IPS DF 4.7 (cell line): ENCODE measurements around the gene ZNF688.

Experiments used
- DNase-seq: peaks from one replicate; pipeline ENCODE4 v3.0.0-alpha.2; 2013; ENCODE audit warnings: low spot score; ENCODE audit errors: extremely low read depth

ZNF688 gene

GRCh38 chr16:30585400-30586191 lies 14.1 kb upstream of the ZNF688 start, which contains the start of gene ZNF785:
TSS of gene ZNF785 (minus strand) at chr16:30585697. CDS start at chr16:30585611, 86 bp downstream.
- DNase-seq: peak; percentile 99

DNA sequence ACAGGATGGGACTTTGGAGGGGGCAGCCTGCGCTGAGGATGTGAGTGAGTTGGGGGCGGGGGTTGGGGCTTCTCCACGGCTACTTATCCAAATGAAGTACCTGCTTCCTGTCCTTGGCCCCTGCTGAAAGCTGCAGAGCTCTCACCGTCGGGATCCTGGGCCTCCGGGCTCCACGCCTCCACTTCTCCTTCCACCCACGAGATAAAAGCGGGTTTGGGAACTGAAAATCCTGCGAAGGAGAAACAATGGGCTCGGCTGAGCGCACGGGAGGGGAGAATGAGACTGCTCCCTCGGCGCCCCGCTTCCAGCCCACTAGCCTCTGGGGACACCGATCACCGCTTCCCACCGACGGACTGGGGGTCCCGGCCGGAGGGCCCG lies 13.5 kb upstream of the ZNF688 start:
- DNase-seq: no peak

GRCh38 chr16:30582611-30583340 lies 11.3 kb upstream of the ZNF688 start:
- no peak for DNase-seq

DNA sequence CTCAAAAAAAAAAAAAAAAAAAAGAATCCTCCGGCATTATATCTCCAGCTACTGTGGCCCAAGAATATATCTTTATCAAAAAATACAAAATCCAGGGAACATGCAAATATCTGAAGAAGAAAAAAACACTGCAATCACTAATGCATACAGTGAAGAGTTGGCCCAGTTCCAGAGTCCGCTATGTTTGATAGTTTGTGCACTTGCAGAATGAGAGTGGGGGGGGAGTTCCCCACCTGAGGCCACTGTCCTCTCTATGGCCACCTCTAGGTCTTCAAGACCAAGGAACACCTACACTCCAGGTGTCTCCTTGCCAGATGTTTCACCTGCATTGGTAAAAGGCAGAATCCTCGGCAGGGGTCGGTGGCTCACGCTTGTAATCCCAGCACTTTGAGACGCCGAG lies 9.9 kb upstream of the ZNF688 start:
- DNase-seq: no peak

DNA sequence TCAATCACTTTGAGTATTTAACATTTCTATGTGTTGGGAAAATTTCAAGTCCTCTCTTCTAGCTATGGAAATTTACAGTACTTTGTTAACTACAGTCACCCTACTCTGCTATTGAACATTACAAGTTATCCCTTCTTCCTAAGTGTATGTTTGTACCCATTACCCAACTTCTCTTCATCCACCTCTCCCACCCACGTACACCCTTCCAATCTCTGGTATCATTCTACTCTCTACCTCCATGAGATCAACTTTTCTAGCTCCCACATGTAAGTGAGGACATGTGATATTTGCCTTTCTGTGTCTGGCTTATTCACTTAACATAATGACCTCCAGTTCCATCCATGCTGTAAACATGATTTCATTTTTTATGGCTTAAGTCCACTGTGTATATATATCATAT lies 3.2 kb upstream of the ZNF688 start:
- DNase-seq: no peak

DNA sequence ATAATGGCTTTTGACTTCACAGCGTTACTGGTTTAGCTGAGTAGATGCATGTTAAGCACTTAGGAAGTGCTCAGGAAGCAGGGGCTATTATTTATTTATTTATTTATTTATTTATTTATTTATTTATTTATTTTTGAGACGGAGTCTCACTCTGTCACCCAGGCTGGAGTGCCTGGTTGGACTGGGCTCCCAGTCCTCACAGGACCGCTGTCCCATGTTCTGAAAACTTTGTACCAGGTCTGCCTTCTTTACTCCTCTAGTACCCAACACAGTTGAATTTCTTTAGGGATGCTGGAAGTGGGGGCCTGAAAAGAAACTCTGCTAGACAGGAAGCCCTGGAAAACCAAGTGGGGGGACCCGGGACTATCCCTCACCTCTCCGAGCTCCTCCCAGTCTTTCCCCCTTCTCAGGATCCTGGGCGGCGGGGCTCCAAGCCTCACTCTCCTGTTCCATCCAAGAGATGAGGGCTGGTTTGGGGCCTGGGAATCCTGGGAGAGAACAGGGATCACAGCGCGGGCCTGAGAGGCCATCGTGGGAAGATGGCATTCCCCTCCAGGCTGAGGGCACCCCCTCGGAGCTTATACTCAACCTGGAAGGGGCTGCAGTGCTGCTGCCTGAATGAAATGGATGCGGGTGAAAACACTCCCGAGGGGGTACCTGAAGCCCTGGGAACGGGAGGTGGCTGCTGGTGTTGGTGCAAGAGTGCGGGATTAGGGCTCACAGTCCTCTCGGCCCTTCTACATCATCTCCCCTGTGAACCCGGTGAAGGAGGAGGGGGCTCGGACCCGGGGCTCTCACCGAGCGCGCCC lies 674 bp downstream of the ZNF688 start:
- DNase-seq: no peak

GRCh38 chr16:30569746-30570635 lies 1.5 kb downstream of the ZNF688 start:
- no peak for DNase-seq

GRCh38 chr16:30569281-30569680 lies 2.2 kb downstream of the ZNF688 start:
- no peak for DNase-seq

DNA sequence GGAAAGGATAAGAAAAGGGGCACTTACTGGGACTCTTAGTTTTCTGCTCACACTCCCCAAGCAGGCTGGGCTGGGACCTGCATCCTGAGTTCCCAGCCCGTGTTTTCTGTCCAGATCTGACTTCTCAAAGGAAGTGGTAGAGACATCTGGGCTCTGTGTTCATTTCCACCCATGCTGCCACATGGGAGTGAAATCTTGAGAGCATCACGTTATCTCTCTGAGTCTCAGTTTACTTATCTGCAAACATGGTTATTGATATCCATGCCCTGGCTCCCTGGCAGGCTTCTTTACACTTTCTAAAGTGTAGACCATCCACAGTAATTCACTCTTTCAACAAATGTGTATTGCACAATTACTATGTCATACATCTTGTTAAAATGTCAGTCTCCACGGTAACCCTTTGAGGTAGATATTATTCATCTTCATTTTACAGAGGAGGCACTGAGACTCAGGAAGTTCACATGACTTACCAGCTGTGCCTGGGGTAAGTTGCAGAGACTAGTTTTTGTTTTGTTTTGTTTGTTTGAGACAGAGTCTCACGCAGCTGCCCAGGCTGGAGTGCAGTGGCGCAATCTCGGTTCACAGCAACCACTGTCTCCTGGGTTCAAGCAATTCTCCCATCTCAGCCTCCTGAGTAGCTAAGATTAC lies 3.4 kb downstream of the ZNF688 start:
- DNase-seq: no peak

- no peak for DNase-seq
Observed at GRCh38 chr16:30567160-30567990, 4.1 kb downstream of the ZNF688 start.

DNA sequence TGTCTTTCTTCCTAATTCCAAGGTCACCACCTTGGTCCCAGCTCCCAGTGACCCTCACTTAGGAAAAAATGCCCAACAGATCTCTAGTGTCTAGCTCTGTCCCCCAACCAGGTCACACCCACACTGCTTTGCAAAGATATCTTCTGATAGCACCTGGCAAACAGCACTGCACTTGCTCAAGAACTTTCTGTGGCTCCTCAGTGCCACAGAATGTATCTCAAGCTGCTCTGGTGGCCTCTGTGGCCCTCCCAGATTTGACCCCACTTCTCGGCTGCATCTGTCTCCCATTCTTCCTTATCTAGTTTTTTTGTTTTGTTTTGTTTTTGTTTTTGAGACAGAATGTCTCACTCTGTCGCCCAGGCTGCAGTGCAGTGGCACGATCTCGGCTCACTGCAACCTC lies 5.0 kb downstream of the ZNF688 start:
- DNase-seq: no peak

GRCh38 chr16:30565984-30566383 lies 5.5 kb downstream of the ZNF688 start:
- DNase-seq: no peak

DNA sequence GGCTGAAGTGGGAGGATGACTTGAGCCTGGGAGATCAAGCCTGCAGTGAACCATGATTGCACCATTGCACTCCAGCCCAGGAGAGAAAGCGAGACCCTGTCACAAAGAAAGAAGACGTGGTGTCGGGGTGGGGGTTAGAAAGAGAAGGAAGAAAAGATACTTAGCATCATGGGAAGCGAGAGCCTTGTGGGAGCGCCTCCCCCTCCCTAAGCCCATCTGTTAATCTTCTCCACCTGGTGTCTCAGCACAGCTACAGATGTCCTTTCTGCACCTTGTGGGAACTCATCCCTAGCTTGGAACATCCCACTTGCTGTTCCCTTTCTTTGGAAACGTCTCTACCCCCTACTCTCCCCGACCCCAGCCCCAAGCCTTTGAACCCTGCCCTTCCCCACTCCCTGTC lies 6.0 kb downstream of the ZNF688 start:
- no peak for DNase-seq

GRCh38 chr16:30562021-30562420 lies 9.5 kb downstream of the ZNF688 start:
- DNase-seq: no peak

DNA sequence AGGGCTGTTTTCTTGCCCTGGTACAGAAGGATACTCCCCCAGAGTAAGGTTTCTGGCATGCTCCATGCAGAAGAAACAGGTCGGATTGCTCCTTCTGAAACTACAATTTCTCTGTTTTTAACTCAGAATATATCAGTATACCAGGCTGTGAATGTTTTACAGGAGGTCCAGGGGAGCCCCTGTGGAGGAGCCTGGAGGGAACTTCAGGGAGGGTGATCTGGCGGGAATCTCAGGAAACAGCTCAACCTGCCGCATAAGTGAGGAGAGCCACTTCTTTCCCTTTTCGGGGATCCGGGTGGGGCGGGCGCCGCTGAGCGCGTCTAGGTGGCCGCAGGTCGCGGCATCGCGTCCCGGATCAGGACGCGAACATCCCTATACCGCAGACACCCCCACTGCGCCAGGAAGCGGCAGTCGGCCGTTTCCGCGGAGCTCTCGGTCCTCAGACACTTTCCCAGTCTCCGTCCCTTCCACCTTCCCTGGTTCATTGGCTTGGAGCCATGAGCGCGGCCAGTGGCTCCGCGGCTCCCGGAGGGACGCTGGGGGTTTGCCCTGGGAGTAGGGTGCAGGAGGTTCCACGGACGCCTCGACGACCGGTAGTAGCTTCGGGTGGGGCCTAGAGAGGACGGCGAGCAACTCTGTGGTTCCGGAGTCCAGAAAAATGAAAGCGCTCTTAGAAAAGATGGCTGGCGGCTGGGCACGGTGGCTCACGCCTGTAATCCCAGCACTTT lies 10.3 kb downstream of the ZNF688 start:
- no peak for DNase-seq

- DNase-seq: no peak
Observed at GRCh38 chr16:30559690-30560089, 11.8 kb downstream of the ZNF688 start.

DNA sequence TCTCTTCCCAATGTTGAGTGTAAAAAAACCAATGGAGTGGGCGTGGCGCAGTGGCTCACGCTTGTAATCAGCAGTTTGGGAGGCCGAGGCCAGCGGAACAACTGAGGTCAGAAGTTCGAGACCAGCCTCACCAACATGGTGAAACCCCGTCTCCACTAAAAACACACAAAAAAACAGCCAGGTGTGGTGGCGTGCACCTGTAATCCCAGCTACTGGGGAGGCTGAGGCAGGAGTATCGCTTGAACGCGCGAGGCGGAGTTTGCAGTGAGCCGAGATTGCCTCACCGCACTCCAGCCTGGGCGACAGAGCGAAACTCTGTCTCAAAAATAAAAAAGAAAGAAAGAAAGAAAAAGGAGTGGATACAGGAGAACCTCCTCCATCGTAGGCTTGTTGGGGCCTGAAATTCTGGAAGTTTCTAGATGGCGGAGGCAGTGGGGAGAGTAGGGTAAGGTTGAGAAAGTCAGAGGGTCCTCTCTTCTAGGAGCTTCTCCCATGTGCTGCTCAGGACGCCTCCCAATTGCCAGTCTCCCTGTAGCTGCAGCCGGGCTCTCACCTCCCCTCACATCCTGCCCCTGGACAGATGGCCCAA lies 12.6 kb downstream of the ZNF688 start:
- DNase-seq: no peak

GRCh38 chr16:30557957-30558788 lies 13.3 kb downstream of the ZNF688 start, which contains the start of gene ZNF764:
TSS of gene ZNF764 (minus strand) at chr16:30558374. CDS start at chr16:30558182, 192 bp downstream.
- DNase-seq: no peak
